GM12872 (cell line): ENCODE results near the gene IL1RAPL2.

Experiments
- TF ChIP-seq, protein P1 (sequence below): IDR thresholded peaks from 3 replicates; pipeline ENCODE4 v1.5.1; 2011; ENCODE audit warnings: low read depth, mild to moderate bottlenecking, low read length, moderate library complexity; ENCODE audit not compliant: insufficient read depth

The IL1RAPL2 gene

GRCh38 chrX:104929324-104929723, 363.3 kb downstream of the IL1RAPL2 start:
- TF ChIP-seq, protein P1, sequence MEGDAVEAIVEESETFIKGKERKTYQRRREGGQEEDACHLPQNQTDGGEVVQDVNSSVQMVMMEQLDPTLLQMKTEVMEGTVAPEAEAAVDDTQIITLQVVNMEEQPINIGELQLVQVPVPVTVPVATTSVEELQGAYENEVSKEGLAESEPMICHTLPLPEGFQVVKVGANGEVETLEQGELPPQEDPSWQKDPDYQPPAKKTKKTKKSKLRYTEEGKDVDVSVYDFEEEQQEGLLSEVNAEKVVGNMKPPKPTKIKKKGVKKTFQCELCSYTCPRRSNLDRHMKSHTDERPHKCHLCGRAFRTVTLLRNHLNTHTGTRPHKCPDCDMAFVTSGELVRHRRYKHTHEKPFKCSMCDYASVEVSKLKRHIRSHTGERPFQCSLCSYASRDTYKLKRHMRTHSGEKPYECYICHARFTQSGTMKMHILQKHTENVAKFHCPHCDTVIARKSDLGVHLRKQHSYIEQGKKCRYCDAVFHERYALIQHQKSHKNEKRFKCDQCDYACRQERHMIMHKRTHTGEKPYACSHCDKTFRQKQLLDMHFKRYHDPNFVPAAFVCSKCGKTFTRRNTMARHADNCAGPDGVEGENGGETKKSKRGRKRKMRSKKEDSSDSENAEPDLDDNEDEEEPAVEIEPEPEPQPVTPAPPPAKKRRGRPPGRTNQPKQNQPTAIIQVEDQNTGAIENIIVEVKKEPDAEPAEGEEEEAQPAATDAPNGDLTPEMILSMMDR = no peak

DNA sequence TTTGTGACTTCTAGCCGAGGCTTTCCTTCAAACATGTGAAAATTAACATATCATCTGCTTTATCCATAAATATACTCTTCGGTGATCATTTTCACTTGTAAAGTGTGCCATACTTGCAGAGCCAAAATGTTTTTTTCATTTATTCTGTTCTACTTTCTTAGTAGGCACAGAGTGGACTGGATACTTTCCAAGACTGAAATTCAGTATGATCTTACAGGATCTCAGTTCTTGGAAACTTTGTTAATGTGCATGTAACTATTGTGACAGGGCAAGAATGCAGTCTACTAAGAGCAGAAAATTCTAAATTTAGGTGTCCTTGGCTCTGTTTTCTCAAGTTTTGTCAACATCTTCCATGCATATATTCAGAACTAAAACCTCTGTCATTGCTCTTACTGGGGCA, 369.6 kb downstream of the IL1RAPL2 start:
- TF ChIP-seq, protein P1 = no peak

GRCh38 chrX:104953251-104953650, 387.3 kb downstream of the IL1RAPL2 start:
- TF ChIP-seq, protein P1 = no peak

- TF ChIP-seq, protein P1 = no peak
These were observed 395.9 kb downstream of the IL1RAPL2 start for GRCh38 chrX:104961926-104962325.

GRCh38 chrX:104968241-104968640, 402.2 kb downstream of the IL1RAPL2 start:
- TF ChIP-seq, protein P1 = no peak

- TF ChIP-seq, protein P1 = no peak
These were observed 406.7 kb downstream of the IL1RAPL2 start for GRCh38 chrX:104972737-104973136.

GRCh38 chrX:104987063-104987462, 421.1 kb downstream of the IL1RAPL2 start:
- TF ChIP-seq, protein P1 = no peak

- TF ChIP-seq, protein P1 = no peak
These were observed 422.0 kb downstream of the IL1RAPL2 start for GRCh38 chrX:104988038-104988437.
